HEK293 (cell line): ENCODE results near the gene PHEX.

Experiments used
- CTCF ChIP-seq: fragments of 450-650 bp; formaldehyde crosslinking; IDR thresholded peaks from 2 replicates; pipeline ENCODE4 v1.5.1; 2016; ENCODE audit warnings: missing biosample characterization, missing genetic modification characterization
- HOXC10 ChIP-seq: sonication (generic); formaldehyde crosslinking; IDR thresholded peaks from 2 replicates; pipeline ENCODE4 v1.8.1; 2023; ENCODE audit warnings: mild to moderate bottlenecking, missing genetic modification reagents
- KLF16 ChIP-seq: fragments of 450-650 bp; formaldehyde crosslinking; IDR thresholded peaks from 2 replicates; pipeline ENCODE4 v1.5.1; 2017; ENCODE audit warnings: missing biosample characterization, missing genetic modification characterization
- REST ChIP-seq: fragments of 450-650 bp; formaldehyde crosslinking; IDR thresholded peaks from 2 replicates; pipeline ENCODE4 v1.5.1; 2016; ENCODE audit warnings: missing biosample characterization, missing genetic modification characterization
- TRIM28 ChIP-seq: IDR thresholded peaks from 2 replicates; pipeline ENCODE4 v1.6.1; 2011; ENCODE audit warnings: low read length, control low read depth, borderline replicate concordance
- ZNF239 ChIP-seq: fragments of 450-650 bp; formaldehyde crosslinking; IDR thresholded peaks from 2 replicates; pipeline ENCODE4 v1.5.1; 2016; ENCODE audit warnings: missing biosample characterization, missing genetic modification characterization
- ZNF366 ChIP-seq: fragments of 450-650 bp; formaldehyde crosslinking; conservative IDR thresholded peaks from 2 replicates; pipeline ENCODE4 v1.5.1; 2016; ENCODE audit warnings: missing biosample characterization, missing genetic modification characterization
- ZNF544 ChIP-seq: fragments of 450-650 bp; formaldehyde crosslinking; IDR thresholded peaks from 2 replicates; pipeline ENCODE4 v1.5.0; 2017; ENCODE audit warnings: missing biosample characterization, missing genetic modification characterization
- ZNF548 ChIP-seq: fragments of 450-650 bp; formaldehyde crosslinking; IDR thresholded peaks from 2 replicates; pipeline ENCODE4 v1.5.1; 2016; ENCODE audit warnings: missing biosample characterization, missing genetic modification characterization
- ZNF580 ChIP-seq: fragments of 450-650 bp; formaldehyde crosslinking; IDR thresholded peaks from 2 replicates; pipeline ENCODE4 v1.5.1; 2016; ENCODE audit warnings: missing biosample characterization, missing genetic modification characterization
- ZNF692 ChIP-seq: fragments of 450-650 bp; formaldehyde crosslinking; IDR thresholded peaks from 2 replicates; pipeline ENCODE4 v1.5.1; 2016; ENCODE audit warnings: missing biosample characterization, missing genetic modification characterization

GRCh38 chrX:22043872-22044271 is 11.7 kb downstream of the PHEX start:
- TF ChIP-seq REST (tag by site-specific recombination) (no peak), TRIM28 (no peak), ZNF692 (tag by site-specific recombination) (no peak), ZNF548 (tag by site-specific recombination) (no peak), HOXC10 (CRISPR knock-in tag) (no peak), KLF16 (tag by site-specific recombination) (no peak), ZNF239 (tag by site-specific recombination) (no peak), CTCF (no peak), ZNF366 (tag by site-specific recombination) (no peak), ZNF580 (tag by site-specific recombination) (no peak), ZNF544 (tag by site-specific recombination) (no peak)
